ENCODE results near the gene CPNE2. TPM values are rescaled to one million over a fixed set of nuclear protein-coding genes. Genes with fewer than 3 reads are reported as not detected.

The CPNE2 gene
- polyA plus RNA-seq, 2 of the 4 experiments (the other 2 are of a cell fraction): 36.7 TPM

DNA sequence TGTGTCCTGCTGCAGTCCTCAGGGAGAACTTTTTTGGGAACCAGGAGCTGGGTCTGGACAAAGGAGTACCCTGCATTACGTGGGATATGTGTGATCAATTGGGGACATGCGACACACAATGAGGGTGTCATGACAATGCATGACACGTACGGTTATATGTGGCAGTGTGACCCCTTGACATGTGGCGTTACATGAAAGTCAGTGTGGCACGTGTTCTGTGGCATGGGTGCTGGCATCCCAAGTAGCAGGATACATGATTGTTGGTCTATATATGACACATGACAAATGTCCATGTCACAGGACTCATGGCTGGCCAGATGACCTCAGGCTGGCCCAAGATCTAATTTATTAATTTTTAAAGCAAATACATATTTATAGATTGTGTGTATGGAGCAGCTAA is 9.7 kb upstream of the CPNE2 start:
- no peak for FAIRE-seq

DNA sequence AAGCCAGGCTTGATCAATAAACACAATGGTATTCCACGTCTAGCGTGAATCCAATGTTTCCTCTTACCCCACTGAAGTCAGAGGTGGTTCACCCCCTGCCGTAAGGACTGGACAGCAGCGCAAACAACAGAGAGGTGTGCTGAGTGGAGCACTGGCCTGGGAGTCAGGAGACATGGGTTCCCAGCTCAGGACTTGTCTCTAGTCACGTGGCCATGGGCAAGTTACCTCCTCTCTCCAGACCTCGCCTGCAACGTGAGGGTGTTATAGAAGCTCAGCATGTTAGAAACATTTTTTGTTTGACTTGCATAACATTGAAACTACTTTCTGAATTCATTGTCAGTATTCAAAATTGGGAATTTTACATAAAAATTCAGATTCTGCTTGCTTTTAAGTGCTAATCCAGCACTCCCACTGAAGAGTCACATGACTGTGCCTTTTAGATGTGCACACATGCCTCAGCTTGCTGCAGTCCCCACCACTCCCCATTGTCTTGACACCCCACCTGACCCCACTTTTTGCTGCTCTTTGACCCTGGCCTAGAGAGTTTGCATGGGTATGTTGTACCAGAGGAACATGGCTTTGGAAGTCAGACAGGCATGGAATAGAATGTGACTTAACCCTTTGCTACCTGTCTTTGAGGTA is 8.8 kb upstream of the CPNE2 start:
- ATAC-seq: no peak; a peak in 1 of 6 replicates
- no peak overlapping the region for H3K27ac ChIP-seq
- no peak overlapping the region for H3K4me3 ChIP-seq
- H3K4me2 ChIP-seq: no peak overlapping the region
- H3K9me3 ChIP-seq: no peaks in the 10 kb centered on the region
- ChIA-PET CTCF (interaction anchor here (0.8 to 10.5 kb wide), 52 partner anchors 7 to 439 kb away, joined by 3 to 101 read pairs (median 5); partner anchors contain the start of genes CETP, CPNE2, PSME3IP1 and RSPRY1), POLR2A (no interaction called here)
- TF ChIP-seq RAD21 (conservative IDR thresholded peaks at IDR 0.05 in 1 of 2, IDR thresholded peaks at IDR 0.05 in 1 of 2) (no peak), SMC3 (IDR thresholded peaks at IDR 0.05) (no peak), KDM1A (IDR thresholded peaks at IDR 0.05; ENCODE audit: low read depth) (no peak), NPAS2 (CRISPR knock-in tag; IDR thresholded peaks at IDR 0.05; ENCODE audit: borderline replicate concordance) (no peak), NFE2L2 (conservative IDR thresholded peaks at IDR 0.05; ENCODE audit: low read length) (no peak)
- TF ChIP-seq, protein P1, sequence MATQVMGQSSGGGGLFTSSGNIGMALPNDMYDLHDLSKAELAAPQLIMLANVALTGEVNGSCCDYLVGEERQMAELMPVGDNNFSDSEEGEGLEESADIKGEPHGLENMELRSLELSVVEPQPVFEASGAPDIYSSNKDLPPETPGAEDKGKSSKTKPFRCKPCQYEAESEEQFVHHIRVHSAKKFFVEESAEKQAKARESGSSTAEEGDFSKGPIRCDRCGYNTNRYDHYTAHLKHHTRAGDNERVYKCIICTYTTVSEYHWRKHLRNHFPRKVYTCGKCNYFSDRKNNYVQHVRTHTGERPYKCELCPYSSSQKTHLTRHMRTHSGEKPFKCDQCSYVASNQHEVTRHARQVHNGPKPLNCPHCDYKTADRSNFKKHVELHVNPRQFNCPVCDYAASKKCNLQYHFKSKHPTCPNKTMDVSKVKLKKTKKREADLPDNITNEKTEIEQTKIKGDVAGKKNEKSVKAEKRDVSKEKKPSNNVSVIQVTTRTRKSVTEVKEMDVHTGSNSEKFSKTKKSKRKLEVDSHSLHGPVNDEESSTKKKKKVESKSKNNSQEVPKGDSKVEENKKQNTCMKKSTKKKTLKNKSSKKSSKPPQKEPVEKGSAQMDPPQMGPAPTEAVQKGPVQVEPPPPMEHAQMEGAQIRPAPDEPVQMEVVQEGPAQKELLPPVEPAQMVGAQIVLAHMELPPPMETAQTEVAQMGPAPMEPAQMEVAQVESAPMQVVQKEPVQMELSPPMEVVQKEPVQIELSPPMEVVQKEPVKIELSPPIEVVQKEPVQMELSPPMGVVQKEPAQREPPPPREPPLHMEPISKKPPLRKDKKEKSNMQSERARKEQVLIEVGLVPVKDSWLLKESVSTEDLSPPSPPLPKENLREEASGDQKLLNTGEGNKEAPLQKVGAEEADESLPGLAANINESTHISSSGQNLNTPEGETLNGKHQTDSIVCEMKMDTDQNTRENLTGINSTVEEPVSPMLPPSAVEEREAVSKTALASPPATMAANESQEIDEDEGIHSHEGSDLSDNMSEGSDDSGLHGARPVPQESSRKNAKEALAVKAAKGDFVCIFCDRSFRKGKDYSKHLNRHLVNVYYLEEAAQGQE (IDR thresholded peaks at IDR 0.05): no peak
- FAIRE-seq: no peak
- DNase-seq (ENCODE audit: low read depth in 1 of 2, low spot score in 1 of 2): no peak
- no peaks in the 10 kb centered on the region for H3K4me1 ChIP-seq
- WGBS (ENCODE audit: missing lambda C conversion rate): 32% methylated on average over 7 of the region's 7 CpGs

More for the DNA sequence above, 9.7 kb upstream of the CPNE2 start:
- Histone ChIP-seq H3K27ac (no peak overlapping the region), H3K9me3 (no peaks in the 10 kb centered on the region), H3K4me3 (no peak overlapping the region), H3K4me1 (no peaks in the 10 kb centered on the region), H3K4me2 (no peak overlapping the region)
- ATAC-seq: no peak
- CTCF ChIA-PET: interaction anchor here (1.0 to 10.5 kb wide), 16 partner anchors 10 to 289 kb away, joined by 3 to 101 read pairs (median 12); partner anchors contain the start of gene CPNE2
- TF ChIP-seq MYC (IDR thresholded peaks at IDR 0.05; ENCODE audit: borderline replicate concordance, low read length) (no peak), EHMT2 (IDR thresholded peaks at IDR 0.05; ENCODE audit: low read depth) (no peak), SMC3 (IDR thresholded peaks at IDR 0.05) (no peak), MAZ (IDR thresholded peaks at IDR 0.05; ENCODE audit: borderline replicate concordance, low read depth, low read length) (no peak), BHLHE40 (IDR thresholded peaks at IDR 0.05; ENCODE audit: low read depth, low read length) (no peak), GATA3 (IDR thresholded peaks at IDR 0.05; ENCODE audit: borderline replicate concordance) (no peak), RNF2 (IDR thresholded peaks at IDR 0.05; ENCODE audit: borderline replicate concordance, low read depth) (no peak), NPAS2 (CRISPR knock-in tag; IDR thresholded peaks at IDR 0.05; ENCODE audit: borderline replicate concordance) (no peak), PHF8 (IDR thresholded peaks at IDR 0.05; ENCODE audit: borderline replicate concordance, low read depth) (no peak), NFE2L2 (conservative IDR thresholded peaks at IDR 0.05; ENCODE audit: low read length) (no peak), CBX2 (IDR thresholded peaks at IDR 0.05; ENCODE audit: borderline replicate concordance, low read depth) (no peak), CBX8 (IDR thresholded peaks at IDR 0.05) (no peak), MAFK (IDR thresholded peaks at IDR 0.05; ENCODE audit: partially characterized antibody) (no peak), CHD2 (IDR thresholded peaks at IDR 0.05; ENCODE audit: low read length, partially characterized antibody) (no peak), HEYL (CRISPR knock-in tag; IDR thresholded peaks at IDR 0.05) (no peak)
- TF ChIP-seq, protein P2, sequence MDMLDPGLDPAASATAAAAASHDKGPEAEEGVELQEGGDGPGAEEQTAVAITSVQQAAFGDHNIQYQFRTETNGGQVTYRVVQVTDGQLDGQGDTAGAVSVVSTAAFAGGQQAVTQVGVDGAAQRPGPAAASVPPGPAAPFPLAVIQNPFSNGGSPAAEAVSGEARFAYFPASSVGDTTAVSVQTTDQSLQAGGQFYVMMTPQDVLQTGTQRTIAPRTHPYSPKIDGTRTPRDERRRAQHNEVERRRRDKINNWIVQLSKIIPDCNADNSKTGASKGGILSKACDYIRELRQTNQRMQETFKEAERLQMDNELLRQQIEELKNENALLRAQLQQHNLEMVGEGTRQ (IDR thresholded peaks at IDR 0.05): no peak
- TF ChIP-seq, protein P3, sequence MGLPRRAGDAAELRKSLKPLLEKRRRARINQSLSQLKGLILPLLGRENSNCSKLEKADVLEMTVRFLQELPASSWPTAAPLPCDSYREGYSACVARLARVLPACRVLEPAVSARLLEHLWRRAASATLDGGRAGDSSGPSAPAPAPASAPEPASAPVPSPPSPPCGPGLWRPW (IDR thresholded peaks at IDR 0.05): no peak
- TF ChIP-seq, protein P4, sequence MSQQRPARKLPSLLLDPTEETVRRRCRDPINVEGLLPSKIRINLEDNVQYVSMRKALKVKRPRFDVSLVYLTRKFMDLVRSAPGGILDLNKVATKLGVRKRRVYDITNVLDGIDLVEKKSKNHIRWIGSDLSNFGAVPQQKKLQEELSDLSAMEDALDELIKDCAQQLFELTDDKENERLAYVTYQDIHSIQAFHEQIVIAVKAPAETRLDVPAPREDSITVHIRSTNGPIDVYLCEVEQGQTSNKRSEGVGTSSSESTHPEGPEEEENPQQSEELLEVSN (IDR thresholded peaks at IDR 0.05; ENCODE audit: borderline replicate concordance, low read depth): no peak
- TF ChIP-seq, protein P5, sequence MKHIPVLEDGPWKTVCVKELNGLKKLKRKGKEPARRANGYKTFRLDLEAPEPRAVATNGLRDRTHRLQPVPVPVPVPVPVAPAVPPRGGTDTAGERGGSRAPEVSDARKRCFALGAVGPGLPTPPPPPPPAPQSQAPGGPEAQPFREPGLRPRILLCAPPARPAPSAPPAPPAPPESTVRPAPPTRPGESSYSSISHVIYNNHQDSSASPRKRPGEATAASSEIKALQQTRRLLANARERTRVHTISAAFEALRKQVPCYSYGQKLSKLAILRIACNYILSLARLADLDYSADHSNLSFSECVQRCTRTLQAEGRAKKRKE (CRISPR knock-in tag; IDR thresholded peaks at IDR 0.05; ENCODE audit: low read depth): no peak
- POLR2A ChIA-PET: no interaction called here
- 79% methylated on average over 6 of the region's 6 CpGs for WGBS (ENCODE audit: missing lambda C conversion rate)
- no peak for DNase-seq (ENCODE audit: low read depth in 1 of 2, low spot score in 1 of 2)

All from A549 (cell line).